MM.1S (cell line): ENCODE results near the gene AP1AR.

ENCODE experiments used
- EZH2phosphoT487 ChIP-seq: fragments of 300-600 bp; sonication (generic); IDR thresholded peaks from 2 replicates; pipeline ENCODE4 v1.6.1; 2018; ENCODE audit warnings: antibody characterized with exemption, low read length
- TF ChIP-seq, protein P1 (sequence below): fragments of 300-600 bp; sonication (generic); IDR thresholded peaks from 2 replicates; pipeline ENCODE4 v1.5.1; 2016; ENCODE audit warnings: antibody characterized with exemption, low read length, mixed read lengths

DNA sequence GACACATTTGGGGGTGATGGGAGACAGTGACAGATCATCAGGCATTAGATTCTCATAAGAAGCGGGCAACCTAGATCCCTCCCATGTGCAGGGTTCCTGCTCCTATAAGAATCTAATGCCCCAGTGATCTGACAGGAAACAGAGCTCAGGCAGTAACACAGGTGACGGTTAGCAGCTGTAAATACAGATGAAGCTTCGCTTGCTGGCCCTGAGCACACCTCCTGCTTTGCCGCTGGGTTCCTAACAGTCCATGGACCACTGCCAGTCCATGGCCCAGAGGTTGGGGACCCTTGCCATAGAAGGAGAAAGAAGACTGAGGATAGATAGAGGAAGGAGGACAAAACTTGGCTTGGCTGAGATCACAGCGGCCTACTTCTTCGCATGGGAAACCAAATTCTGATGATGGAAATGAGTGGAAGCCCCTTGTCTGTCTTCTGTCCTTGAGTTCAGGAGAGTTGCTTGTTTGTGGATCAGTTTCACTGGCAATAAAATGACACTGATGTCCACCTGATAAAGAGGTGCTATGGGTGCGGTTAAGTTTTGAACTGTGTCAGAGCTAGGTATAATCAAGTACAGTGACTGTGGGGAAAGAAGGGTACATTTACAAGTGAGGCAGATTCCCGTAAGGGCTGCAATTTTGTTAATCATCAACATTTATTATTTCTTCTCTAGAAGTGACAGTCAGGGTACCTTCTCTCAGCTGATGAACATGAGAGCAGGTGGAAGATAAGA is 55.8 kb downstream of the AP1AR start:
- TF ChIP-seq EZH2phosphoT487 = no peak
- TF ChIP-seq, protein P1, sequence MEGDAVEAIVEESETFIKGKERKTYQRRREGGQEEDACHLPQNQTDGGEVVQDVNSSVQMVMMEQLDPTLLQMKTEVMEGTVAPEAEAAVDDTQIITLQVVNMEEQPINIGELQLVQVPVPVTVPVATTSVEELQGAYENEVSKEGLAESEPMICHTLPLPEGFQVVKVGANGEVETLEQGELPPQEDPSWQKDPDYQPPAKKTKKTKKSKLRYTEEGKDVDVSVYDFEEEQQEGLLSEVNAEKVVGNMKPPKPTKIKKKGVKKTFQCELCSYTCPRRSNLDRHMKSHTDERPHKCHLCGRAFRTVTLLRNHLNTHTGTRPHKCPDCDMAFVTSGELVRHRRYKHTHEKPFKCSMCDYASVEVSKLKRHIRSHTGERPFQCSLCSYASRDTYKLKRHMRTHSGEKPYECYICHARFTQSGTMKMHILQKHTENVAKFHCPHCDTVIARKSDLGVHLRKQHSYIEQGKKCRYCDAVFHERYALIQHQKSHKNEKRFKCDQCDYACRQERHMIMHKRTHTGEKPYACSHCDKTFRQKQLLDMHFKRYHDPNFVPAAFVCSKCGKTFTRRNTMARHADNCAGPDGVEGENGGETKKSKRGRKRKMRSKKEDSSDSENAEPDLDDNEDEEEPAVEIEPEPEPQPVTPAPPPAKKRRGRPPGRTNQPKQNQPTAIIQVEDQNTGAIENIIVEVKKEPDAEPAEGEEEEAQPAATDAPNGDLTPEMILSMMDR = no peak
